Stimulated activated CD8-positive, alpha-beta memory T cell treated with anti-CD3 and anti-CD28 coated beads, Interleukin-7, amount 100 ng/mL, for 24 hours (primary cell): ENCODE measurements around the gene SLC39A1.
"Not testable (repeated sequence)": the region's sequence is repeated elsewhere in the genome, so short reads cannot be mapped to it uniquely, and the experiment has no call there.

ENCODE experiments used
- DNase-seq: peaks from one replicate; pipeline ENCODE4 v3.0.0-alpha.2; 2020; ENCODE audit warnings: low read depth

SLC39A1 gene

DNA sequence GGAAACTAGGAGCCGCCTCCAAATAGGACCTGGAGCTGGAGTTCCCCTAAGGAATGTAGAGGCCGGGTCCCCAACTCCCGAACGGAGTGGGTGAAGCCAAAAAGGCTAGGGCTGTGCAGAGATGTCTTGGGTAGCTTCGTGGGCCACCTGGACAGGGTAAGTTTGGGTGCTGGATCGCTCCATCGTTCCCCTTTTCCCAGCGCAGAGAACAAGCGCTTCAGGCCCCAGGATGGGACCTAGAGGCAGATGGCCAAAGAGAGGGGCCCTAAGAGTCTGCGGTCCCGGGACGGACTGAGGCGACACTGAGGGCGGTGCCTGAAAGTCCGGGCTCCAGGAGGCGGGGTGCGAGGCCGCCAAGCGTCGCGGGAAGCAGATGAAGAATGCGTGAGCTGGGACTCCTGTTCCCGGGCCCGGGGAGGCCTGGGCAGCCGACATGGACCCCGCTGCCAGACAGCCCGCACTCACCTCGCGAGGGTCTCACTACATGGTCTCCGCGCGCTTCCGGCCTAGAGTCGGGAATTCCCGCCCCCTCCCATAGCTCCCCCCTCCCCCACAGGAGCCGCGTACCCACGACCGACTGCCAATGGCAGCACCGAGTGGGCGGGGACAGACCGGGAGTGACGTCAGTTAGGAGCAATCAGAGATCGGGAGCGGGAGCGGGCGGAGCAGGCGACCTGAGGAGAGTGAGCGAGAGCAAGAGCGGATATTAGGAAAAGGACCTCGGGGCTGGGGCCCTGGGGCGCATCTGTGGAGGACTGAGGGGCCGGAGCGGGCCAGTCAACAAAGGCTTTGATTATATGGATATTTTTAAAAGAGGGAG, at the start of gene SLC39A1:
SLC39A1 (minus strand) TSS at position 508 of the 820 bp plus-strand sequence. CDS start 822 bp downstream, outside the sequence.
- DNase-seq = peak; percentile 94

DNA sequence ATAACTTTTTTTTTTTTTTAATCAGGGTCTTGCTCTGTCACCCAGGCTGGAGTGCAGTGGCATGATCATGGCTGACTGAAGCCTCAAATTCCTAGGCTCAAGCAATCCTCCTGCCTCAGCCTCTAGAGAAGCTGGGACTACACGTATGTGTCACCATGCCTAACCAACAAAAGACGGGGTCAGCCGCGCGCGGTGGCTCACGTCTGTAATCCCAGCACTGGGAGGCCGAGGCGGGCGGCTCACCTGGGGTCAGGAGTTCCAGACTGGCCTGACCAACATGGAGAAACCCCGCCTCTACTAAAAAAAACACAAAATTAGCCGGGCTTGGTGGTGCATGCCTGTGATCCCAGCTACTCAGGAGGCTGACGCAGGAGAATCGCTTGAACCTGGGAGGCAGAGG, 49.2 kb upstream of the SLC39A1 start:
- not testable (repeated sequence) for DNase-seq

GRCh38 chr1:154012129-154012528, 48.8 kb upstream of the SLC39A1 start:
- DNase-seq = no peak

GRCh38 chr1:154006136-154006535, 42.8 kb upstream of the SLC39A1 start:
- DNase-seq = no peak

- no peak for DNase-seq
These were observed 37.1 kb upstream of the SLC39A1 start for GRCh38 chr1:154000420-154000819.

GRCh38 chr1:153996882-153997281, 33.5 kb upstream of the SLC39A1 start:
- not testable (repeated sequence) for DNase-seq

- no peak for DNase-seq
These were observed 32.3 kb upstream of the SLC39A1 start for GRCh38 chr1:153995640-153996039.

DNA sequence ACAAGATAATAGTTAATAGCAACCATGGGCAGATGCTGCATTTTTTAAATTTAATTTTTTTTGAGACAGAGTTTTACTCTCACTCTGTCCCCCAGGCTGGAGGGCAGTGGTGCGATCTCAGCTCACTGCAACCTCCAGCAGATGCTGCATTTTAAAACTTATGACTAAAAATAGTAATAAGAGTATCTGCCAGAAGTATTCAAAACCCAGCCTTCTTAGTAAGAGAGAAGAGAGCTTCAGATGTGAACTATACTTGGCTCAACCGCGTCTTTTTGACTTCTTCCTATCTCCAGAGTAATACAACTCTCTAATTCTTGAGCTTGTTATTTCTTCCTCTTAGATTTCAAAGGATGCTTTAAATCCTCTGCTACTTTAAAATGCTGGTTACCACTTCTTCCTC, 31.9 kb upstream of the SLC39A1 start:
- DNase-seq = no peak

GRCh38 chr1:153991806-153992205, 28.5 kb upstream of the SLC39A1 start:
- no peak for DNase-seq

GRCh38 chr1:153991151-153991630, 27.9 kb upstream of the SLC39A1 start:
- no peak for DNase-seq

DNA sequence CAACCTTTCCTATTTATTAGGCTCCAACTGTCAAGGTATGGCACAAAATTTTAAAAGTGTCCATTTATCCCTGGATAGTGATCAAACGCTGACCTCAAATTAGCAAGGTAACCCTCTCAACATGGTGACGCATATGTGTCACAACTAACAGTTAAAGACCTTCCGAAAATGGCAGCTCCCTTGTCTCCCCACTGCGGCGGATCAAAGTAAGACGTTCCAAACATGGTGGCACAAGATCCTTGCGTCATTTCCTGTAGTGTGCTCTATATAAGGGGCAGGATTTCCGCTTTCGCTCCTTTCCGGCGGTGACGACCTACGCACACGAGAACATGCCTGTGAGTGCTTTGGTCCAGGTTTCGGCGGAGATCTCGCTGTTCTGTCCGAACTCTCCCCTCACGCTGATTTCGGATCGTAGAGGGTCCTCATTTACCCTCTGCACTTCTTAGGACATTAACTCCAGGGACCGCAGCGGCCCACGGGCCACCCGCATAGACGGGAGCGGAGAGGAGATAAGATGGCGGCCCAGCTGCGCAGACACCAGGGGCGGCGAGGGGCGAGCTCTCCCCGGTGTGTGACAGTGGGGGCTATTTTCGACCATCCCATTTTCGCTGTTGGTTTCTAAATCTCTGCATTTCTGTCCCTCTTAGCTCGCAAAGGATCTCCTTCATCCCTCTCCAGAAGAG, 27.3 kb upstream of the SLC39A1 start, which contains the start of gene RPS27:
RPS27 (plus strand) TSS at position 295 of the 683 bp plus-strand sequence; CDS start at position 330, 35 bp downstream.
- DNase-seq = peak; percentile 59

DNA sequence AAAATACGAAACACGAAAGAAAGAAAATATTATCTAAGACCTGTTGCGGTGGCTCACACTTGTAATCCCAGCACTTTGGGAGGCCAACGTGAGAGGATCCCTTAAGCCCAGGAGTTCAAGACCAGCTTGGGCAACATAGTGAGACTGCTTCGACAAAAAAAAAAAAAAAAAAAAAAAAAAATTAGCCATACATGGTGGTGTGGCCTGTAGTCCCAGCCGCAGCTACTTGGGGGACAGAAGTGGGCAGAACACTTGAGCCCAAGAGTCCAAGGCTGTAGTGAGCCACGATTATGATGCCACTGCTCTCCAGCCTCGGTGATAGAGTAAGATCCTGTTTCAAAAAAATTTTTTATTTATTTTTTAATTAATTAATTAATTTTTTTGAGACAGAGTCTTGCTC, 24.3 kb upstream of the SLC39A1 start:
- DNase-seq = no peak

GRCh38 chr1:153985941-153986761, 22.8 kb upstream of the SLC39A1 start, which contains the start of gene RAB13:
Gene RAB13 (minus strand): TSS chr1:153986339. CDS start chr1:153986236, 103 bp downstream.
- no peak for DNase-seq

GRCh38 chr1:153985341-153985912, 22.1 kb upstream of the SLC39A1 start:
- no peak for DNase-seq

DNA sequence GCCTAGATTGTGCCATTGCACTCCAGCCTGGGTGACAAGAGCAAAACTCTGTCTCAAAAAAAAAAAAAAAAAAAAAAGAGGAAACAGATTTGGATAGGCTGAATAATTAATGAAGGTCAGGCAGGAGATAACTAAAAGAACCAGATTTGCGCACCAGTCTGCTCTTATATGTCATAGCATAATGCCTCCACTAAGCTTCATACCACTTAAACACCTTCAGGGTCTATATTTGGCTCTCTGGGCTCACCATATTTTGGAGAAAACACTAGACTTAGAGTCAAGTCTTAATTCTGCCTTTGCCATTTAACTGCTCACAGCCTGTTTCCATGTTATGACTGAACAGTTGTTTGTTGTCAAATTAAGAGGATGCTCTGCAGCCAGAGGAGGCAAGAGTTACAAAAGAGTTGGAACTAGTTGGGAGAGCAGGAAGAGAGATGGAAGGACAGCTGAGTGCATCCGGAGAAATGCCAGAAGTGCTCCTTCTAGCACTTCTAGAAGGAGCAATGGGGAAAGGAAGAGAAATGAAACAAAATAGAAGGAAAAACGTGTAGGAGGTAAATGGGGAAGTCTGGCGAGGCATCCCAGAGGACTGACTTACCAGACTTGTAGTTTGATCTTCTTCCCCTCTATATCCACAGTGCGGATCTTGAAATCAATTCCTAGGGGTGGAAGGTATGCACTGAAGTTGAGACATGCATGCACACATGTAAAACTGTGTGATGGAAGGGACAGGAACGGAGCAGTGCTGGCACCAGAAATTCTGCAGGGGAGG, 21.0 kb upstream of the SLC39A1 start:
- no peak for DNase-seq

DNA sequence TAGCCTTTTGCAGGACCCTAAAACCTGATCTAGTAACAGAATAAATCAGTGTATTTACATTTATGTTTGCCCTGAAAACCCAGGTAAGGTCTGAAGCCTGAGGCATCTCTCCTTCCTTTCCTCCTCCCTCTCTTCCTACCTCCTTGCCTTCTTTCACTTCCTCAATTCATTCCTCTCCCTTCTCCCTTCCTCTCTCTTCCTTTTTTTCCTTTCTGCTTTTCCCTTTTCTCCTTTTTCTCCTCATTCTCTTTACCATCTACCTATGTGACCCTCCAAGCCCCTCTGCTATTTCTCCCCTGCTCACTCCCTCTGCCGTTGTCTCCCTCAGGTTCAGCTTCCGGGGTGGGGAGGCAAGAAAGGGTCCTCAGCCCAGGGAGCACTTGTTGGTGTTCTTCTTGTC, 18.4 kb upstream of the SLC39A1 start:
- DNase-seq = not testable (repeated sequence)

DNA sequence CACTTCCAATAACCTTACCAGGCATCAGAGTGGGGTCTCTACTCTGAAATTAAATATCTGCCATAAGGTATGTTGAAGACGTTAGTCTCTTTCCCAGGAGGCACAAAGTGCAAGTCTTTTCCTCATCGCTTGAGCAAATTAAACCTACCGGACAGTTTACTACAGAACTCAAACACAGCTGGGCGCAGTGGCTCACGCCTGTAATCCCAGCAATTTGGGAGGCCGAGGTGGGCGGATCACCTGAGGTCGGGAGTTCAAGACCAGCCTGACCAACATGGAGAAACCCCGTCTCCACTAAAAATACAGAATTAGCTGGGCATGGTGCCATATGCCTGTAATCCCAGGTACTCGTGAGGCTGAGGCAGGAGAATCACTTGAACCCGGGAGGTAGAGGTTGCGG, 15.8 kb upstream of the SLC39A1 start:
- not testable (repeated sequence) for DNase-seq

DNA sequence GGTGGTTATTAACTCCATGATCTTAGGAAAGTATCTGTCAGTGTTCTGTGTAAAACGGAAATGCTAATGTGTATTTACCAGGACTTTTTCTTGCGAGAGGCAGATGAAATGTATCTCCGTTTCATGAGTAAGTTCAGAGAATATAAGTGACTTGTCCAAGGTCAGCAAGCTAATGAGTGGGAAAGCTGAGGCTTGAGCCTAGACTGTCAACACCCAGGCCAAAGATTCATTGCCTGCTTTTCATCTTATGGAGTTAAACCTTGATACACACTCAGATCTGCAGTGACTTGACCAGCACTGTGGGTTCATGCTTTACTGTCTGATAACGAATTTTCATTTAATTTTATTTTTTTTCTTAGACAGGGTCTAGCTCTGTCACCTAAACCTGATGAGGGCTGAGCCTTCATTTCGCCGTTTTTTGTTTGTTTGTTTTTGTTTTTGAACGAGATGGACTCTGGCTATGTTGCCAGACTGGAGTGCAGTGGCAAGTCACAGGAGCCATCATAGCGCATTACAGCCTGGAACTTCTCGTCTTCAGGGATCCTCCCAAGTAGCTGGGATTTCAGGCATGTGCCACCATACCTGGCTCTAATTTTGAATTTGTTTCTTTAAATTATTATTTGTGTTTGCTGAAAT, 15.1 kb upstream of the SLC39A1 start:
- no peak for DNase-seq

- peak; percentile 69 for DNase-seq
These were observed 14.2 kb upstream of the SLC39A1 start, which contains the start of gene JTB for GRCh38 chr1:153977250-153978240. Gene JTB (minus strand): TSS chr1:153977674. CDS start chr1:153977252, 422 bp downstream.
